Urothelium cell line (cell line): ENCODE results near the gene DVL1.
A peak's percentile ranks its signal among the peaks of the same experiment; 100 is the strongest.
"Not testable (repeated sequence)": the region's sequence is repeated elsewhere in the genome, so short reads cannot be mapped to it uniquely, and the experiment has no call there.

ENCODE experiments used
- DNase-seq: peaks from one replicate; pipeline ENCODE4 v3.0.0; 2011; ENCODE audit warnings: low spot score, mixed read lengths
- FAIRE-seq: peaks from 2 replicates; lab custom pipeline; 2011; peaks lifted over from hg19 to GRCh38; lab: Jason Lieb, UNC

The DVL1 gene

GRCh38 chr1:1373815-1374588 lies 24.8 kb upstream of the DVL1 start:
- DNase-seq (no peak), FAIRE-seq (no peak)

- no peak for FAIRE-seq
- DNase-seq, result no peak
These were observed 24.0 kb upstream of the DVL1 start for GRCh38 chr1:1373051-1373814.

GRCh38 chr1:1371746-1372711 lies 22.8 kb upstream of the DVL1 start:
- no peak for FAIRE-seq

GRCh38 chr1:1371364-1371745 lies 22.1 kb upstream of the DVL1 start:
- DNase-seq (no peak), FAIRE-seq (no peak)

More at GRCh38 chr1:1371746-1372711, 22.8 kb upstream of the DVL1 start:
- DNase-seq, result peak; percentile 68

DNA sequence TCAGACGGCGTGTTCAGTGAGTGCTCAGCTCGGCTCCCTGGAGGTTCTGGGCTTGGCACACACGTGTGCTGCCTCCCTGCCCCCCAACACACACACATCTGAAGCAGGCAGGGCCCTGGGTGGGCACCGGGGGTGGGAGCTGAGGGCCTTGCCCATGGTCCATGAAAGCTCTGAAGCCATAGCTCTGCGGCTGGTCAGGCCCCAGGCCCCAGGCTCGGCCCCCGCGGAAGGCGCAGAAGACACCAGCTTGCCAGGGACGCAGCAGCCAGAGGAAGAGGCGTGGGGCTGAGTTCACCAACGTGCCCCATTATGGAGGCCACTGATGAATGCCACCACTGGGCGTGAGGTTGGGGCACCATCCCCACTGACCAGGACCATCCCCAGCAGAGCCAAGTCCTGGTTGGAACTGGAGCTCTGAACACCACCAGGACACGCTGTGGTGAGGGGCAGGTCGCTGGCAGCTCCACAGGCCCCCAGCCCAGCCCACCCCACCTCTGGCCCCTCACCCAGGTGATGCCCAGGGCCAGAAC lies 21.6 kb upstream of the DVL1 start:
- DNase-seq, result no peak
- FAIRE-seq, result no peak

DNA sequence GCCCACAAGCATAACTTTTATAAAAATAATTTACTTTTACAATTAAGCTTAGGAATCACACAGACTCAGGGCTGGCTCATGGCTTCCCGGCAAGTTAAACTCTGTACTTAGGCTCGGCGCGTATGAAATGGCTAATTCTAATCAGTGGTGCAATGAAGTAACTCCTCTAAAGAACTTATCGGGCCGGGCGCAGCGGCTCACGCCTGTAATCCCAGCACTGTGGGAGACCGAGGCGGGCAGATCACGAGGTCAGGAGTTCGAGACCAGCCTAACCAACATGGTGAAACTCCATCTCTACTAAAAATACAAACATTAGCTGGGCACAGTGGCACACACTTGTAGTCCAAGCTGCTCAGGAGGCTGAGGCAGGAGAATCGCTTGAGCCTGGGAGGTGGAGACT lies 20.9 kb upstream of the DVL1 start:
- DNase-seq, FAIRE-seq: not testable (repeated sequence)

- DNase-seq, result no peak
- FAIRE-seq, result peak; percentile 91
These were observed 18.1 kb upstream of the DVL1 start for GRCh38 chr1:1367315-1367714.

- DNase-seq (no peak), FAIRE-seq (no peak)
These were observed 17.5 kb upstream of the DVL1 start for GRCh38 chr1:1366699-1367066.

DNA sequence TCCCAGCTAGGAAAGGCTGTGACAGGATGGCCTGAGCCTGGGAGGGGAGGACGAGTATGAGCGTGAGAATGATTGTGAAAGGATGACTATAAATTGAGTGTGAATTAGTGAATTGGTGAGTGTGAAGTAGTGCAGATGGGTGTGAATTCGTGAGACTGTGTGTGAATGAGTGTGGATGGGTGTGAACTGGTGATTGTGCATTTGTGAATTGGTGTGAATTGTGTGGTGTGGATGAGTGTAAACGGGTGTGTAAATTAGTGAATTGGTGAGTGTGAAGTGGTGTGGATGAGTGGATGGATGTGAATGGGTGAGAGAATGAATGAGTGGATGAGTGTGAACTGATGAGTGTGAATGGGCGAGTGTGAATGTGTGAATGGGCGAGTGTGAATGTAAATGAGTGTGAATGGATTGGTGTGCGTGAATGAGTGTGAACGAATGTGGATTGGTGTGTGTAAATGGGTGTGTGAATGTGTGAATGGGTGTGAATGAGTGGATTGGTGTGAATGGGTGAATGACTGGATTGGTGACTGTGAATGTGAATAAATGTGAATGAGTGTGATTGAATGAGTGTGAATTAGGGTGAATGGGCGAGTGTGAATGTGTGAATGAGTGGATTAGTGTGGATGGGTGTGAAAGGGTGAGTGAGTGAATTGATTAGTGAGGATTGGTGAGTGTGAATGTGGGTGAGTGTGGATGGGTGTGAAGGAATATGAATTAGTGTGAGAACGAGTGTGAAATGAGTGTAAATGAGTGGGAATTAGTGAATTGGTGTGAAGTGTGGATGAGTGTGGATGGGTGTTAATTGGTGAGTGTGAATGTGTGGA lies 16.9 kb upstream of the DVL1 start:
- DNase-seq (no peak), FAIRE-seq (peak; percentile 66)

DNA sequence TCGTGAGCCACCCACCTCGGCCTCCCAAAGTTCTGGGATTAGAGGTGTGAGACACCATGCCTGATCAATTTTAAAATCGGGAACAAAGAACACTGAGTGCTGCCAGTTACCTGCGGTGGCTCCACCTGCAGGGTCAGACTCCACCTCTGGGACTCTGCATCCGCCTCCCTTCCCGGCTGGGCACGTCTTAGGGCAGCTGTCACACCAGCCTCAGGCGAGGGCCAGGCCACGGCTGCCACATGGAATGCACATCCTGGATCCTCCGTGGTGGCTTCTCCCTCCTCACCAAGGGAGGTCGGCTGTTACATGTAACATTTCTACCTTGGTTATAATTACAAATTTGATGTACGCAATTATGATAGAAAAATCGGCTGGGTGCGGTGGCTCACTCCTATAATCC lies 15.0 kb upstream of the DVL1 start:
- FAIRE-seq, result no peak

GRCh38 chr1:1361982-1362423 lies 12.8 kb upstream of the DVL1 start:
- FAIRE-seq, result no peak

More for the DNA sequence above, 15.0 kb upstream of the DVL1 start:
- DNase-seq, result no peak

GRCh38 chr1:1361233-1361981 lies 12.2 kb upstream of the DVL1 start:
- FAIRE-seq, result no peak

More at GRCh38 chr1:1361982-1362423, 12.8 kb upstream of the DVL1 start:
- no peak for DNase-seq

GRCh38 chr1:1360506-1361169 lies 11.4 kb upstream of the DVL1 start:
- peak; percentile 83 for FAIRE-seq
- DNase-seq, result peak; percentile 83

More at GRCh38 chr1:1361233-1361981, 12.2 kb upstream of the DVL1 start:
- no peak for DNase-seq

DNA sequence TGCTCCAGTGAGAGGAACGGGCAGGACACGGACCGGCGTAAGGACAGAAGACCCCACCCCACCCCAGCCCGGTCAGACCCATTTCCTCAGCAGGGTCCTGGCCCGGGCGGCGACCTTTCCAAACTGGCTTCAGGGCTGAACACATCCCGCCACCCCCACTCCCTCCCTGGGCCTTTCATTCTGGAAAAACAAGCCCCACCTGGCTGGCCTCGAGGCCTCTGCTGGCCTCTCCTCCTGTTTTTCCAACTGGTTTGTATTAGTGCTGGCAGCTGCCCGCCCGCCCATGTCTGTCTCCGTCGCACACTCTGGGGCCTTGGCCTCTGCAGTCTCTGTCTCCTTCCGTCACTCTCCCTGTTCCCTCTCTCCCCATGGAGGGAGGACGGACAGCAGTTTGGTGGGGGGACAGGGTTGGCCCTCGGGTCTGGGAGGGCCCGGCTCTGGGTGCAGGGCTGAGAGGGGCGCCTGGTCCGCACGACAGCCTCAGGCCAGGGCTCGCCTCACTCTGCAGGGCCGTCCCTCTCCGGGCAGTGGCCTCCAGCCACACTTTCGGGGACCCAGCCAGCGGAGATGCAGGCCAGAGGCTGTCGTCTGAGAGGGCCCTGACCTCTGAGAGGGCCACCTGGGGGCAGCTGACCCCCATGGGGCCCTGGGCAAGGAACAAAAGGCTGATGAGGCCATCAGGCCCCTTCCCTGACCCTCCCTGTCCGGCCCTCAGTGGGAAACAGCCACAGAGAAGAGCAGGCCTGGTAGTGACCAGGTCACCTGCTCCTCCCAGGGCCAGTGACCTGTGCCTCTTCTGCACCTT lies 10.6 kb upstream of the DVL1 start:
- FAIRE-seq, result no peak
- no peak for DNase-seq

- no peak for DNase-seq
These were observed 10.1 kb upstream of the DVL1 start for GRCh38 chr1:1359308-1359663.

GRCh38 chr1:1358433-1359271 lies 9.4 kb upstream of the DVL1 start, which contains the start of gene MXRA8:
Gene MXRA8, minus strand, starts transcription at chr1:1358555. Its CDS starts 51 bp downstream, at chr1:1358504.
- no peak for FAIRE-seq
- DNase-seq, result peak; percentile 41

More at GRCh38 chr1:1359308-1359663, 10.1 kb upstream of the DVL1 start:
- no peak for FAIRE-seq
